ELR (cell line): ENCODE data around the gene ZNF552.

Experiments used
- DNase-seq: peaks from one replicate; pipeline ENCODE4 v3.0.0-alpha.2; 2015; ENCODE audit warnings: low read depth

Gene ZNF552

DNA sequence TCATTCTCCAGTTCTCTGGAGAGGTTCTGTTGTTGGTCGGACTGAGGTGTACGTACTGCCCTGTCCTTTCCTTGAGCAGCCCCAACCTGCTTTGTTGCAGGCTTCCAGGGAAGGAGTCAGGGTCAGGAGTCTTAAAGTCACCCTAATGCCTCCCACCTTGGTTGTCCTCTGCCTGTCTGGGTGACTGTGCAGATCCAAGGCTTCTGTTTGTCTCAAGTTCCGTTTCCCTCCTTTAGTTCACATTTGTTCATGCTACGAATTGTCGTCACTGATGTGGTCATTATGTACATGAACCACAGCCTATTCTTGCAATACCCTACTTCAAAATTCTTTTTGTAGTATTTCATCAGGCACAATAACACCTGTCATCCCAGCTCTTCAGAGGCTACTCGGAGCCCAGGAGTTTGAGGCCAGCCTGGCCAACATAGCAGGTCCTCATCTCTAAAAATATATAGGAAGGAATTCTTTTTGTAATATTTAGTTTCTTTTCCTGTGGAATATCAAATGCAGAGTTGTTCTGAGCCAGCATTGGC lies 37.9 kb downstream of the ZNF552 start:
- no peak for DNase-seq

DNA sequence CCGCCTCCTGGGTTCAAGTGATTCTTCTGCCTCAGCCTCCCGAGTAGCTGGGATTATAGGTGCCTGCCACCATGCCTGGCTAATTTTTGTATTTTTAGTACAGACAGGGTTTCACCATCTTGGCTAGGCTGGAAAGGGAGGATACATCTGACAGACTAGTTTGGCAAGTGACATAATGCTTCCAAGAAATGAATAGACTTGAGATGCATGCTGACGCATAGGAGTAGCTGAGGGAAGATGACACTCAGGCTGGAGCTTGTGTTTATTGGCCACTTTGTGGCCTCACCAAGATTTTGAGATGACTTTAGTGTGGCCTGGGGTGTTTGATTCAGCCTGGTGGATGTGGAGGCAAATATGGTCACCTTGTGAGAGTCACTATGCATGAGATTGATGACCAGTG lies 41.2 kb downstream of the ZNF552 start:
- DNase-seq, result no peak

DNA sequence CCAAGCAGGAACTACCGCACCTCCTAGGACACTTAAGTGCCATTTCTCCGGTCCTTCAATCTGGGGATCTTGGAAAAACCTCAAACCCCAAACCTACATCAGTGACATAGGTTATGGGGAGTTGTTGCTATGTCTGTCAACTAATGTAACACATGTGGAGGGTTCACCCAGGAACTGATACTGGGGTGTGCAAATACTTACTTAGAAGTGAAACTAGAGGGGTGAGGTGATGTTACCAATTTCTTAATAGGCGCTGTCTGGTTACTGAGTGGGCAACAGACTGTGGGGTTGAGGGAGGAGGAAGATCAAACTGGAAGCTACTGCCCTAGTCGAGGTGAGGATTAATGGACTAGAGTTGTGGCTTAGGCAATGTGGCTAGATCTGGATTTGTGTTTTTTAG lies 43.3 kb downstream of the ZNF552 start:
- no peak for DNase-seq

DNA sequence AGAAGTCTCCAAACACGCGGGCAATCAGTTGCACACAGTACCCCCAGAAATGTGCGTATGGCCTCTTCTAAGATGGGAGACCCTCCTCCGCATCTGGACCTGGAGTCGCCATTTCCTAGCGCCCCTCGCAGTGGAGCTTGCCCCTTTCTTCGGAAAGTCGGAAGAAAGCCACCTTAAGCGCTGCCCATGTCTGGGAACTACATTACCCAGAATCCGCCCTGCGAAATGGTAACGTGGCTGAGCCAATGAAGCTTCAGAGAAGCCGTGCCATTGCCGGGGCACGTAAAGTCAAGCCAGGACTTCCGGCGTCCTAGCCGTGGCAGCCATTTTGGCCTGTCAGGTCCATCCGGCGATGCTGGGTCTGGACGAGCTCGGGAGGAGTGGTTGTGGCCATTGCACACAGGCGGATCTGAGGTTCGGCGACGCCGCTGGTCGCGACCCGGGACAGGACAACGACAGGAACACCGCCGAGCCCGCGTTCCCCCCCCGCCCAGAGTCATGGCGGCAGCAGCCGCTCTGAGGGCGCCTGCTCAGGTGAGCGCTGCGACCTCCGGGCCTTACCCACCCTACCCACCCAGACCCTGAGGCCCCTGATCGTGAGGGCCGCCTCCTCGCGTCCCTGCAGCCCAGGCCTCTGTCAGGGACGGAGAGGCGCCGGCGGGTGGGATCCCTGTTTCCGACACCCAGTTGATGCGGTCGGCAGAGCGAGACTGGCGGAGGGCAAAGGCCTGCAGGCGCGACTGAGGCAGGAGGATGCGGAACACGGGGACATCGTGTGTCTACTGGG lies 45.2 kb downstream of the ZNF552 start, which contains the start of gene ZNF586:
Gene ZNF586, plus strand, starts transcription at position 332 of the 787 bp plus-strand sequence. Its CDS starts 167 bp downstream, at position 499.
- peak; percentile 97 for DNase-seq

DNA sequence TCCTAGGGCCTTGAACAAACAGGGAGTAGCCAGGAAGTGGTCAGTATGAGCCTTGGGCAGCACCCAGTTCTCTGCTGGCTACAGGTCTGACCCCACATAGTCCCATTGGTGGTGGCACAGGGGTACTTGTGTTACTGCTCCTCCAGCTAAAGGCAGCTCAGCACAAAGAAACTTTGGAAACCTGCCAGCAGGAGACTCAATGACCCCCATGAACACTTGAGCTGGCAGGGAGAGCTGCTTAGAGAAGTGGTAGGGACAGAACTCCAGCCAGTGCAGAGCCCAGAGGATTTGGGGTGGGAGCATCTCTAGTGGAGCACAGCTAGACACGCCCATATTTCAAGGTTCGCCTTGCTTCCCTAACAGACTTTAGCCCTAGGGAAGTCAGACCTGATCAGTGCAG lies 55.6 kb downstream of the ZNF552 start:
- no peak for DNase-seq

DNA sequence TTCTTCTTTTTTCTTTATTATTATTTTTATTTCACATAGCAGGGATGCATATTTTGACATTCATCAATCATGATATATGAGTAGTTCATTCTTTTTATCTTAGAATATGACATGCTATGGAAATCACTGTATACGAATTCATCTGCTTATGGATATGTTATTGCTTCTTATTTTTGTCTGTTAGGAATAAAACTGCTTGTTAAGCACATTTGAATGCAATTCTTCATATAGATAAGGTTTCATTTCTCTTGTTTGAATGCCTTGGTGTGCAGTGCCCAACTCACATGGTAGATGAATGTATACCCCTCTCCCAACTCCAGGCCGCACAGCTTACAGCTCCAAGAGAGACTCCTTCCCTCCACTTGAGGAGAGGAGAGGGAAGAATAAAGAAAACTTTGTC lies 56.8 kb downstream of the ZNF552 start:
- no peak for DNase-seq
